HT-29 (cell line): ENCODE data around the gene XDH. TPM values are rescaled to one million over a fixed set of nuclear protein-coding genes. Genes with fewer than 3 reads are reported as not detected.

Experiments
- DNase-seq: peaks from one replicate; pipeline ENCODE4 v3.0.0-alpha.2; 2015; ENCODE audit warnings: low spot score
- total RNA-seq: library from RNA; depleted of rRNA; stranded (reverse); fragments of >200 nt; shearing (Covaris generic); gene quantifications from 2 replicates; pipeline ENCODE4 v1.2.3, GENCODE V29; 2014

The XDH gene
- total RNA-seq, 1 experiment from 2014 or later: 0.28 TPM

- DNase-seq: no peak
Observed at GRCh38 chr2:31331156-31331555, 83.4 kb downstream of the XDH start.

GRCh38 chr2:31329081-31329625 is 85.4 kb downstream of the XDH start:
- no peak for DNase-seq

- no peak for DNase-seq
Observed at GRCh38 chr2:31328026-31328425, 86.5 kb downstream of the XDH start.

DNA sequence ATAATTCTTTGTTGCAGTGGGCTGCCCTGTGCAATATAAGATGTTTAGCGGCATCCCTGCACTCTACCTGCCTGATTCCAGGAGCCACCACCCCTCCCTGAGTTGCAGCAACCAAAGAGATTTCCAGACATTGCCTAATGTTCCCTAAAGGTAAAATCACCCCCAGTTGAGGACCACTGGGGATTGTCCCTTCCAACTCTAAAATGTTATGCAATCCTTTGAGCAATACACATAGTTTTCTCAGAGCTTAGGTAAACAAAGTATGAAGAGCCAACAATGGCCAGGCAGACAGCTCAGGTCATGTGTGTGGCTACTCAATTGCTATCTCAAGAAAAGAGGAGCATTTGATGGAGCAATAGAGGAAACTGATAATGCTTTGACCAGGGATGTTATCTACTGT is 87.0 kb downstream of the XDH start:
- no peak for DNase-seq

- DNase-seq: no peak
Observed at GRCh38 chr2:31324016-31324633, 90.4 kb downstream of the XDH start.

DNA sequence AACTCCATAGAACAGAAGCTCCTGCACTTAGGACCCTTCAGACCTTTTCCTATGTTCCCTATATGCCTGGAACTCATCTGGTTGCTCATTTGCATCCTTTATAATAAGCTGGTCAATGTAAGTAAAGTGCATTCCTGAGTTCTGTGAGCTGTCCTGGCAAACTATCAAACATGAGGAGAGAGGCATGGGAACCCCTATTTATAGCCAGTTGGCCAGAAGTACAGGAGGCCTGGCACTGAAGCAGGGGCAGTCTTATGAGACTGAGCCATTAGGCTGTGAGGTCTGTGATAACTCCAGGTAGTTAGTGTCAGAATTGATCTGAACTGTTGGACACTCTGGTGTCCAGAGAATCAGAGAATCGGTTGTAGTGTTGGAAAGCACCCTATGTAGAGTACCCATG is 92.2 kb downstream of the XDH start:
- DNase-seq: no peak

DNA sequence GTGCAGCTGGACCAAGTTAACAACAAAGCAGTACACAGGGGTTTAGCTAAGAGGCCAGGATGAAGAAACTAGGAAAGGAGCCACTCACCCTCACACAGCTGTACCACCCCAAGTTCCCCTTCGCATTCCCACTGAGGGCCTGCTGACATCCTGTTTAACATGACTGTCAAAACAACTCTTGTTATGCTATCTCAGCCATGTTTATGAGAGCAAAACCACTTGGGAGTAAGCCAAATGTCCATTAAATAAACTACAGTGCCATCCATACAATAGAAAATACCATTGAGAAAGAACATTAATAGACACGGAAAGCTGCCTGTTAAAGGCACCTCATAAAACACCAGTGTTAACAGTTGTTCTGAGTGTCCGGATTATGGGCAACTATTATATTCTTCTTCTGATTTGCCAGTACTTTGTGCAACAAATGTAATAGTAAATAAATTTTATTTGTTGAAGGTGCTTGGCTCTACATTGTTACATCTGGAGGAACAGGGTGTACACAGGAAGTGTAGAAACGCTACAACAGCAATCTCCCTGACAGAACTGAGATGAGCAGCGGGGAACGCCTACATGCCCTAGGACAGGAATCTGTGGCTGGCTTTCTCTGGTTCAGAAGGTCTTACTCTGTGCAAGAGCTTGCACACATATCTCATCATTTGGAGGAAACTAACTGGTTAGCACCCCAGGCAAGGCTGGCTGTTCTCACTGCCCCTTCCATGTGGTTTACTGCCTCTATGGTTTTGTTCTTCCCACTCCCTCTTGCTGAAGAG is 95.0 kb downstream of the XDH start:
- no peak for DNase-seq

DNA sequence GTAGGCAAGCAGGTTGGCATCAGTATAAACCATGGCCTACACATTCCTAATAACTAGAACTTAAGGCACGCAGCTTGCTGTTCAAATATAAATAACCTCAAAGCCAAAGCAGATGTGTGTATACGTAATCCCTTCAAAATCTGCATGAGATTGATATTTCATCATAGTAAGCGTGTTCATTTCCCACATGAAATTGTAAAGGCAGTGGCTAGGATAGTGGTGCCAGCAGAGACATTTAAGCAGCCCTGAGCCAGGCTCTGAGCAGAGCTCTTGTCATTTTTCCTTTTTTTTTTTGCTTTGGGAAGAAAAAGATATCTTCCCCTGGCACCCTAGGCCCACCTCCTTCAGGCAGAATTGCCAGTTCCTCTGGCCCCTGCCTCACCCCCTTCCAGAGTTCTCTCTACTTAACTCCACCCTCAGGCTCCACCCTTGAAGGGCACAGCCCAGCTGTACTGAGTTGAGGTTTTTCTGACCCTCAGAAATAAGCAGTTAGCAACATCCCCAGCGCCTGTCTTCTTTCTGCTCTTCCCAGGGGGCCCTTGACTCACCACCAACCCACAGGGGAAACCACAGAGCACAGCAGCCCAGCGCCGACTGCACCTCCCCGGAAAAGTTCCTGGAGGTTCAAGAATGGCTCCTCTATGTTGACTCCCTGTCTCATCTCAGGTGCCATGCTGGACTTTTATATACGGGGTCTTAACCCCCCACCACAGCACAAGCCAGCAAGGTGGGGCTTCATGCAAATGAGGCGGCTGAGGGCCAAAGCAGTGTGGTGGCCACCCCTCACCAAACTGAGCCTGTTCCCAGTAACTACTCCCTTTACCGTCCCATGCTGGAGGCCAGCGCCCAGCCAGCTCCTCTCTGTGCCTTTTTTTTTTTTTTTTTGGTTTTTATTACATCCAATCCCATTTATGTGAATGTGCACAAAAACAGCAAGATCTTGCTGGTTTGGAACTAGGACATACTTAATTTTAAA is 95.9 kb downstream of the XDH start:
- DNase-seq: no peak

GRCh38 chr2:31317396-31317795 is 97.1 kb downstream of the XDH start:
- no peak for DNase-seq

DNA sequence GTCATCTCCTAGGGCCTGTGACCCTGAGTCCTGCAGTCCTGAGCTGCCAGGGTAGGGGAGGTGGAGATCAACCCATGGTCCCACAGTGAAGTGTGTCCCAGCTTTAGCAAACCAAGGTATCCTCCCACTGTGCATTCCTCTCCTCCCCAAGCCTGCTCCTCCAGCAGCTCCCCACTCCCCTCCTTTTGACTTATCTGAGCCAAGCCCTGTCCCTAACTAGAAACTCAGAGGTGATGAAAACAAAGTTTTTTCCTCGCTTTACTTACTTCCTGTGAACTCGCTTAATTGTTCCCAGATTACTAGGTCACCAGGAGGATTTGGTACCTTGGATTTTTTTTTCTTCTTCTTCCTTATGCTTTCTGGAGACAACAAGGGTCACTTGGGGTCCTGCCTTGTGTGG is 99.8 kb downstream of the XDH start:
- no peak for DNase-seq

- no peak for DNase-seq
Observed at GRCh38 chr2:31312898-31313297, 101.6 kb downstream of the XDH start.

DNA sequence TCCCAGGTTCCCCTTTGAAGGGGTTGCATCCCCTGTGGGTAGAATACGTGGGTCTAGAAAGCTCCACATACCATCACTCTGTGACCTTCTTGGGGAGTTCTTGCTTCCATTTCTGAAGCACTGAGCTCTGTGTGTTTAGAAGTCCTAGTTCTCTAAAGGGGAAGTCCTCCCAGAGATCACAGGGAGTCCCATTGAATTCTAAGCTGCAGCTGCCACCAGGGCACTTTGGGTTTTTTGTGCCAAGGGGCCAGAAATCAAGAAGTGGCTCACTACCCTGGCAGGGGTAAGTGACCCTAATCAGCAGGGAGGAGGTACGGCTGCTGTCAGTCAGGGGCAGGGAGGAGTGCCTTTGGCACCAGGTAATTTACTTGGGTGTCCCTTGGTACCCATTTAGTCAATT is 109.7 kb downstream of the XDH start:
- DNase-seq: no peak

DNA sequence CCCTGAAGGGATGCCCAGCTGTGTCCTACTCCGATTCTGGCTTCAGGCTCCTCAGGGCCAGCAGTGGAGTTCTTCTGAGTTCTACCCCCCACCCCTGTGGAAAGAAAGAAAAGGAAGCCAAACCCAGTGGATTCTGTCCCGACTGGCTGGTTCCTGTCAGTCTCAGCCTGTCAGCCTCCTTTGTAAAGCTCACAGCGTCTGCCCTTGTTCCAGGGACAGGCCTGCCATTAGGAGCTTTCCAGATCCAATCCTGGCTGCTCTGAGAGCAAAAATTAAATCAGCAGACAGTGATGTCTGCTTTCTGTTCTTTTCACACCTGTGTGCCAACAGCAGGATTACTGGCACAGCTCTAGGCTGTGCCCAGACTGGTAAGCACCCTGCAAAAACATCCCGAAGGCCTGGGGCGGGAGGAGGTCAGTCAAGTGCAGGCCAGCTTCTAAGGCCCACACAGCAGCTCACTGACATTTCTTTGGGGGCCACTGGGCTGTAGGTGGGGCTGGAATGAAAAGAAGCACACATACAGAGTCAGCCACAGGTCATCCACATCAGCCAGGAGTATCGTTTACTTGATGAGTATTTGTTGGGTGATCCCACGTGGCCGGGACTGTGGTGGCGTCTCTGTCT is 111.5 kb downstream of the XDH start:
- no peak for DNase-seq

GRCh38 chr2:31300309-31300708 is 114.2 kb downstream of the XDH start:
- DNase-seq: no peak

DNA sequence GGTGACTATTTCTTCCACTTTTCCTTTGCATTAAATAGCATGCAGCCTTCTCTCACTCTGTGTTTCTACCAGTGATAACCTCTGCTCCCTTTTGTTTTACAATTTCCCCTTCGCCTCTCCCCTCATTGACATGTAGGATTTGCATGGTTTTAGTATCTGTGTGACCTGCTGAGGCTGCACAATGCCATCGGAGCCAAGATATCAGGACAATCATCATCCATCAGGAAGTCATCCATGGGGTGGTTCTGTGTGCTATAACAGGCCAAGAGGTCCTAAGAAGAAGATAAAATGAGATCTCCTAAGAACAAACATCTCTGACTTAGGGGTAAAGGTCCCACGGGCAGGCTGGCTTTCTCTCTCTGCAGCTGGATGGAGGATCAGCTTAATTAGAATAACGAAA is 115.0 kb downstream of the XDH start:
- no peak for DNase-seq

- no peak for DNase-seq
Observed at GRCh38 chr2:31297751-31298150, 116.8 kb downstream of the XDH start.

- no peak for DNase-seq
Observed at GRCh38 chr2:31296641-31297287, 117.8 kb downstream of the XDH start.

DNA sequence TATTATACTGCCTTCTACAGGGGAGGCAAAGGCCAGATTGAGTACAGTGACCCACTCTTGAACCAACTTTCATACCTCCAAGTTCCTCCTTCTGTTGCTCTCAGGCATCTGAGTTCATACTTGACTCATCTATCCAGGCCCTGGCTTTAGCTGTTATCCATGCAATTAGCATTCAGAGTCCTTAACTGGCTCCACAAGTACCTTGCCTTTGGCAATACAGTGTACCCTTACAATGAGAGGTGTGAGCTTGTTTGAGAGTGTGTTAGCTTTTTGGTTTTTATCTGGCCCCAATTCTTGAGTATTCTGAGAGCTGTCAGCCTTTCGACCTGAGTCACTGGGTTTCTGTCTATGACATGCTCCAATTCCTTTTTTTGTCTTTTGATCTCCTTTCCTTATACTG is 120.3 kb downstream of the XDH start:
- no peak for DNase-seq

DNA sequence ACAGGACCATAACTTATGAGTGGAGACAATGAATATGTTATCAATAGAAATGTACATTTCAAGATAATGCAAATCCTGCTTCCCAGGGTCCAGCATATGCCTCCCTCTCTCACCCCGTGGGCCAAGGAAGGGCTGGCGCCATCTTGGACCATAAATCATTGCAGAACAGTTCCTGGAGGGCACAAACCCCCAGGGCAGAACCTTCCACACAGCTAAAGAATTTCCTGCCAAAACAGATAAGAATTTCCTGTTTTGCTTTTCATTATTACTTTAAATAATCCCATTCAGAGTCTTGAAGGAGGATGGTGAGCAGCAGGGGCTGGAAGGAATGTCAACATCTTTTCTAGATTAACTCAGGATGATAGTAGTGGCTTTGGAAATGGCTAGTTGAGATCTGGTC is 126.9 kb downstream of the XDH start:
- no peak for DNase-seq

- no peak for DNase-seq
Observed at GRCh38 chr2:31286961-31287550, 127.5 kb downstream of the XDH start.

DNA sequence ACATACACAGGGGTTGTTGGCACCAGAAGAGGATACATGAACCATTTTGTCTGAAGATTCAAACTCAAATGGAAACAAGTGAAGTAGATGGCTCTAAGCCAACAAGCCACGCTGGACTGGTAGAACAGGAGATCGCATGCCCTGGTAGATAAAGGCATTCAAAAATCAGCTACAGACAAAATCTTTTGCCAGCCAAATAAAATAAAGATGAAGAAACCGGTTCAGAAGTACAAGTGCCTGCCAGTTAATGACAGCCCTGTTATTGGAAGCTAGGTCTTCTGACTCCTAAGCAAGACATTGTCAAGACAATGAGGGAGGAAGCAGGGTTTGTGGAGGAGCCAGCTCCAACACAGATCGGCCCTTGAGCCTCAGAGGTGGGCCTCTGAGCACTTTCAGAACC is 128.3 kb downstream of the XDH start:
- DNase-seq: no peak
